GM12892 (cell line): ENCODE results near the gene ZCCHC2.

ENCODE experiments used
- POLR2A ChIP-seq: IDR thresholded peaks from 2 replicates; pipeline ENCODE4 v1.6.1; 2011; ENCODE audit warnings: low read depth, low read length, control low read depth
- POLR2AphosphoS5 ChIP-seq: IDR thresholded peaks from 2 replicates; pipeline ENCODE4 v1.6.1; 2011; ENCODE audit warnings: low read depth, low read length, control low read depth
- TAF1 ChIP-seq: IDR thresholded peaks from 2 replicates; pipeline ENCODE4 v1.6.1; 2011; ENCODE audit warnings: low read depth, mild to moderate bottlenecking, control low read depth, low read length, borderline replicate concordance

DNA sequence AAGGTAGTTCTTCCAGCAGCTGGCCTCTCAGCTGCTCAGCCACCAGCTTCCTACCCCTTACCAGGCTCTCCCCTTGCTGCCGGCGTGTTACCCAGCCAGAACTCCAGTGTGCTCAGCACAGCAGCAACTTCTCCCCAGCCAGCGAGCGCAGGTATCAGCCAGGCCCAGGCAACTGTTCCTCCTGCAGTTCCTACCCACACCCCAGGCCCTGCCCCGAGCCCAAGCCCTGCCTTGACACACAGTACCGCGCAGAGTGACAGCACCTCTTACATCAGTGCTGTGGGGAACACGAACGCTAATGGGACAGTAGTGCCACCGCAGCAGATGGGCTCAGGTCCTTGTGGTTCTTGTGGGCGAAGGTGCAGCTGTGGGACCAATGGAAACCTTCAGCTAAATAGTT is 52.0 kb downstream of the ZCCHC2 start:
- TF ChIP-seq TAF1, result no peak
- TF ChIP-seq POLR2AphosphoS5, result no peak
- no peak for TF ChIP-seq POLR2A
